ENCODE results near the gene C13orf46. TPM values are rescaled to one million over a fixed set of nuclear protein-coding genes. Genes with fewer than 3 reads are reported as not detected.

C13orf46 gene
- total RNA-seq, 1 experiment from 2014 or later: 0.07 TPM

DNA sequence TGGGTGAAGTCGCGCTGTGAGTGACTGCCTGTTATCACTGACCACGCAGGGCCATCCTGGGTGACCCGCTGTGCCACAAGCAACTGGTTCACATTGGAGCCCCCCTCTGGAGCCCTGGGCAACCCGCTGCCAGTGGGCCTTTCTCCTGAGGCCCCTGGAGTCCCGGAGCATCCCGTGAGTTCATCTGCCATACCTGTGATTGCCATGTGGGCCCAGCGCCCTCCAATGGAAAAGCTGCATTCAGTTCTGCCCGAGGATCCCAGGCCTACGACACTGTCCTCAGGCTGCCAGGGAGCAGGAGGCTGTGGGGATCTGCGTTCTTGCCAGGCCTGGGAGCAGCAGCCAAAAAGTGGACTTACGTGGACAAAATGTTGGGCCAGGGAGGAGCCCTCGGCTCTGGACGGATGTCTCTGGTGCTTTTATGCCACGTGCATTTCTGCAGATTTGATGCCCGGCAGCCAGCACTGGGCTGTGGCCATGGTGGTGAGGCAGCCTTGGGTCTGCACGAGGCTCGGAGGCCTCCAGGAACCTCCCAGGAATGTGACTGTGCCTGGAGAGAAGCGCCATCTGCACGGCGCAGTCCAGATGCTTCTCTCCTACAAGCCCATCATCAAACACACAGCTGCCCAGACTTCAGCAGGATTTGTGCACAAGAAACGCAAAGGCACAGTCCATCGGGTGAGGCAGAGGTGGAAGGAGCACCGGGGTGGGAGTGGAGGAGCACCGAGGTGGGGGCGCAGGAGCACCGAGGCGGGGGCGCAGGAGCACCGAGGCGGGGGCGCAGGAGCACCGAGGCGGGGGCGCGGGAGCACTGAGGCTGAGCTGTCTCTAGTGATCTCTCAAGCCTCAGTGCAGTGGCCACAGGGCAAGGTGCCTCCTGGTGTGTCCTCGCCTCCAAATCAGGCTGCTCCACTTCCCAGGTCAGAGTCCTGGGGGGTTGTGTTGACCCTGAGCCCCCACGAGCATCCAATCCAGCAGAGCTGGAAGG is 44.0 kb downstream of the C13orf46 start:
- Histone ChIP-seq H4K20me1 (ENCODE audit: low read length) (no peaks in the 10 kb centered on the region), H2AFZ (ENCODE audit: low read length) (no peak overlapping the region), H3F3A (ENCODE audit: low read length, unreplicated experiment) (no peaks in the 10 kb centered on the region), H3K9me3 (ENCODE audit: low read length) (no peaks in the 10 kb centered on the region), H3K27ac (ENCODE audit: low read length) (no peak overlapping the region), H3K79me2 (ENCODE audit: low read length) (no peaks in the 10 kb centered on the region), H3K36me3 (ENCODE audit: low read depth, low read length) (no peaks in the 10 kb centered on the region), H3K4me2 (ENCODE audit: low read length) (no peak overlapping the region), H3K4me1 (ENCODE audit: insufficient read depth, low read length) (no peaks in the 10 kb centered on the region), H3K9ac (ENCODE audit: low read length) (no peak overlapping the region), H3K4me3 (ENCODE audit: low read length) (no peak overlapping the region), H3K27me3 (ENCODE audit: low read length) (no peaks in the 10 kb centered on the region), H3K9me2 (replicated peaks; ENCODE audit: low read length) (no peaks in the 10 kb centered on the region)
- BruUV-seq (replicated peaks): no TSS peak
- CTCF ChIA-PET: no interaction called here
- no peak; the same call in 1 of the 2 replicates for ATAC-seq
- POLR2A ChIA-PET (ENCODE audit: unreplicated experiment): no interaction called here
- TF ChIP-seq, protein P1, sequence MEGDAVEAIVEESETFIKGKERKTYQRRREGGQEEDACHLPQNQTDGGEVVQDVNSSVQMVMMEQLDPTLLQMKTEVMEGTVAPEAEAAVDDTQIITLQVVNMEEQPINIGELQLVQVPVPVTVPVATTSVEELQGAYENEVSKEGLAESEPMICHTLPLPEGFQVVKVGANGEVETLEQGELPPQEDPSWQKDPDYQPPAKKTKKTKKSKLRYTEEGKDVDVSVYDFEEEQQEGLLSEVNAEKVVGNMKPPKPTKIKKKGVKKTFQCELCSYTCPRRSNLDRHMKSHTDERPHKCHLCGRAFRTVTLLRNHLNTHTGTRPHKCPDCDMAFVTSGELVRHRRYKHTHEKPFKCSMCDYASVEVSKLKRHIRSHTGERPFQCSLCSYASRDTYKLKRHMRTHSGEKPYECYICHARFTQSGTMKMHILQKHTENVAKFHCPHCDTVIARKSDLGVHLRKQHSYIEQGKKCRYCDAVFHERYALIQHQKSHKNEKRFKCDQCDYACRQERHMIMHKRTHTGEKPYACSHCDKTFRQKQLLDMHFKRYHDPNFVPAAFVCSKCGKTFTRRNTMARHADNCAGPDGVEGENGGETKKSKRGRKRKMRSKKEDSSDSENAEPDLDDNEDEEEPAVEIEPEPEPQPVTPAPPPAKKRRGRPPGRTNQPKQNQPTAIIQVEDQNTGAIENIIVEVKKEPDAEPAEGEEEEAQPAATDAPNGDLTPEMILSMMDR (conservative IDR thresholded peaks at IDR 0.05; ENCODE audit: low read depth, low read length): no peak
- TF ChIP-seq EZH2 (IDR thresholded peaks at IDR 0.05; ENCODE audit: low read length, unreplicated experiment) (no peak), EZH2phosphoT487 (IDR thresholded peaks at IDR 0.05; ENCODE audit: borderline replicate concordance, low read length) (no peak)
- no peak for DNase-seq
- intact Hi-C loops (cut with micrococcal nuclease): no loop called here

DNA sequence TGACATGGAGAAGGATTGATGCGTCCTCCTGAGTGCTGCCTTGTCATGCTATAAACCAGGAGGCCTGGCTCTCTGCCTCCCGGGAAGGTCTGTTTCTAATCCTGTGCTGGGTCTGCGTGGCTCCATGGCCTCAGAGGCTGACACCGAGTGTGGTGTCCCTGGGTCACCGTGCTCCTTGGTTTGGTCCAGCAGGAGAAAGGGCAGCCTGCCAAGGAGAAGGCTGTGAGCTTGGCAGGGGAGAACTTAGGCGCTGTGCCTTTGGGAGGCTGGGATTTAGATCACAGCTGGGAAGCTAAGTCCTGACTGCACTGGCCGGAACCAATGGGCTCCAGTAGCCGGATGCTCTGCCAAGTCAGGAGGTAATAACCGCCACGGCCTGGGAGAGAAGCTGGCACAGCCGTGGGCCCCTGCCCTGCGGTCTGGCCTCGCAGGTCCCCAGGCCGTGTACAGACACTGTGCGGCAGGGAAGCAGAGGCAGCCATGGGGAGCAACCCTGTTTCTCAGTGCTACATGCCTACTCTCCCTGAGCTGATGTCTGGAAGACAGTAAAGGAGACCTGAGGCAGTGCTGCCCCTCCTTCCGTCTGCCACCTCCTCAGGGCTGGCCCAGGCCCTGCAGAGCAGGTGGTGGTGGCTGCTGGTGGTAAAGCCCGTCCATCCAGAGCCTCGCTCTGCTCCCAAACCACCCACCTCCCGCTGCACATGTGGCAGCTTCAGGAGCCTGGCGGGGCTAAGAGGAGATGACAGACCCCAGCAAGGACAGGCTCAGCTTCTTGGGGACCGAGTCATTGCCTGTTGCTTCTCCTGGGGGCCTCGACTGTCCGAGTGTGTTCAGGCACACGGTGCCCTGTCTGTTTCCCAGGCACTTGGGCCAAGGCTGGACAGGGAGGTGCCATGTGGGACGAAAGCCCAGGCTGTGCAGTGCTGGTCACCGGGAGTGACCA is 44.9 kb downstream of the C13orf46 start:
- Histone ChIP-seq H3K4me1 (ENCODE audit: insufficient read depth, low read length) (no peaks in the 10 kb centered on the region), H3K27me3 (ENCODE audit: low read length) (no peaks in the 10 kb centered on the region), H3K9me3 (ENCODE audit: low read length) (no peaks in the 10 kb centered on the region), H3K9ac (ENCODE audit: low read length) (no peak overlapping the region), H2AFZ (ENCODE audit: low read length) (no peak overlapping the region), H3K4me2 (ENCODE audit: low read length) (no peak overlapping the region), H3K79me2 (ENCODE audit: low read length) (no peaks in the 10 kb centered on the region), H4K20me1 (ENCODE audit: low read length) (no peaks in the 10 kb centered on the region), H3F3A (ENCODE audit: low read length, unreplicated experiment) (no peaks in the 10 kb centered on the region), H3K9me2 (replicated peaks; ENCODE audit: low read length) (no peaks in the 10 kb centered on the region), H3K4me3 (ENCODE audit: low read length) (no peak overlapping the region), H3K36me3 (ENCODE audit: low read depth, low read length) (no peaks in the 10 kb centered on the region), H3K27ac (ENCODE audit: low read length) (no peak overlapping the region)
- no TSS peak for BruUV-seq (replicated peaks)
- ATAC-seq: no peak
- TF ChIP-seq EZH2phosphoT487 (IDR thresholded peaks at IDR 0.05; ENCODE audit: borderline replicate concordance, low read length) (no peak), EZH2 (IDR thresholded peaks at IDR 0.05; ENCODE audit: low read length, unreplicated experiment) (no peak)
- TF ChIP-seq, protein P1 (conservative IDR thresholded peaks at IDR 0.05; ENCODE audit: low read depth, low read length): no peak
- DNase-seq: no peak
- POLR2A ChIA-PET (ENCODE audit: unreplicated experiment): no interaction called here
- intact Hi-C loops (cut with micrococcal nuclease): no loop called here
- CTCF ChIA-PET: no interaction called here
